ENCODE measurements around the gene LMO4. TPM values are rescaled to one million over a fixed set of nuclear protein-coding genes. Genes with fewer than 3 reads are reported as not detected.

The LMO4 gene
- total and polyA plus RNA-seq, 2 donors (not counting 1 experiment from before 2014, with no cell fraction given), result 35.7 to 46.0 TPM

- Histone ChIP-seq H3K27me3 (replicated peaks in 1 of 4; ENCODE audit: control extremely low read depth in 1 of 4, control insufficient read depth in 3 of 4, insufficient read depth in 4 of 4, low read length in 3 of 4) (no peaks in the 10 kb centered on the region), H3K79me2 (ENCODE audit: control insufficient read depth, insufficient read depth, low read length) (peaks cover 31% of the 10 kb centered on the region), H3K36me3 (replicated peaks in 1 of 2; ENCODE audit: control extremely low read depth in 1 of 2, control insufficient read depth in 1 of 2, extremely low read depth in 1 of 2, insufficient read depth in 2 of 2, low read length in 1 of 2) (no peaks in the 10 kb centered on the region), H3K4me1 (ENCODE audit: control insufficient read depth in 2 of 2, insufficient read depth in 2 of 2, low read length in 2 of 2) (peaks cover 49 to 55% of the 10 kb centered on the region in 2 donors), H3K4me2 (replicated peaks; ENCODE audit: low read depth, low read length, poor library complexity, severe bottlenecking) (peak overlapping the region; percentile 95), H3K27ac (ENCODE audit: low read length in 2 of 2) (peak overlapping the region; percentile 9 to 46), H4K20me1 (ENCODE audit: control insufficient read depth, insufficient read depth, low read length, poor library complexity, severe bottlenecking) (no peaks in the 10 kb centered on the region), H3K9ac (ENCODE audit: low read length) (peak overlapping the region; percentile 77), H3K9me3 (ENCODE audit: control extremely low read depth in 1 of 3, control insufficient read depth in 2 of 3, insufficient read depth in 1 of 3, low read length in 2 of 3) (no peaks in the 10 kb centered on the region), H2AFZ (ENCODE audit: insufficient read depth, low read depth, low read length, poor library complexity, severe bottlenecking) (peak overlapping the region; percentile 20), H3K4me3 (ENCODE audit: control extremely low read depth in 1 of 5, extremely low read depth in 1 of 5, insufficient read depth in 1 of 5, low read depth in 2 of 5, low read length in 4 of 5) (peak overlapping the region in 4 of 5 experiments; percentile 47 to 72 (median 68))
- Mint-ChIP-seq H3K27ac (peak overlapping the region; percentile 89), H3K4me1 (peaks cover 65% of the 10 kb centered on the region), H3K9me3 (ENCODE audit: insufficient read depth) (no peaks in the 10 kb centered on the region), H3K27me3 (no peaks in the 10 kb centered on the region), H3K4me3 (peak overlapping the region; percentile 83)
- CTCF ChIA-PET, result interaction anchor here (0.8 to 3.2 kb wide), 6 partner anchors 8 to 620 kb away, joined by 4 to 20 read pairs (median 5); no protein-coding TSS in a partner anchor
- peak; percentile 31 for DNase-seq
- intact Hi-C loops (cut with micrococcal nuclease), result loop anchor here (10.0 kb wide), 1 partner anchor 1551 kb away; no protein-coding TSS in a partner anchor
- POLR2A ChIA-PET, result interaction anchor here (0.5 to 1.2 kb wide), 3 partner anchors 16 to 419 kb away, joined by 3 to 8 read pairs (median 5); partner anchors contain the start of gene HS2ST1
- no peak for ATAC-seq (ENCODE audit: low read depth)
- WGBS (ENCODE audit: insufficient coverage), result 44% methylated on average over 3 of the region's 10 CpGs
- no peak for TF ChIP-seq EZH2 (IDR thresholded peaks at IDR 0.05; ENCODE audit: borderline replicate concordance, insufficient read depth, low read depth, low read length, poor library complexity, severe bottlenecking)
- TF ChIP-seq, protein P1, sequence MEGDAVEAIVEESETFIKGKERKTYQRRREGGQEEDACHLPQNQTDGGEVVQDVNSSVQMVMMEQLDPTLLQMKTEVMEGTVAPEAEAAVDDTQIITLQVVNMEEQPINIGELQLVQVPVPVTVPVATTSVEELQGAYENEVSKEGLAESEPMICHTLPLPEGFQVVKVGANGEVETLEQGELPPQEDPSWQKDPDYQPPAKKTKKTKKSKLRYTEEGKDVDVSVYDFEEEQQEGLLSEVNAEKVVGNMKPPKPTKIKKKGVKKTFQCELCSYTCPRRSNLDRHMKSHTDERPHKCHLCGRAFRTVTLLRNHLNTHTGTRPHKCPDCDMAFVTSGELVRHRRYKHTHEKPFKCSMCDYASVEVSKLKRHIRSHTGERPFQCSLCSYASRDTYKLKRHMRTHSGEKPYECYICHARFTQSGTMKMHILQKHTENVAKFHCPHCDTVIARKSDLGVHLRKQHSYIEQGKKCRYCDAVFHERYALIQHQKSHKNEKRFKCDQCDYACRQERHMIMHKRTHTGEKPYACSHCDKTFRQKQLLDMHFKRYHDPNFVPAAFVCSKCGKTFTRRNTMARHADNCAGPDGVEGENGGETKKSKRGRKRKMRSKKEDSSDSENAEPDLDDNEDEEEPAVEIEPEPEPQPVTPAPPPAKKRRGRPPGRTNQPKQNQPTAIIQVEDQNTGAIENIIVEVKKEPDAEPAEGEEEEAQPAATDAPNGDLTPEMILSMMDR (IDR thresholded peaks at IDR 0.05), result no peak
Observed at GRCh38 chr1:87333692-87334347, 5.1 kb downstream of the LMO4 start.
